Fibroblast of lung (primary cell): Measurements from ENCODE around the gene ELMOD1. TPM values are rescaled to one million over a fixed set of nuclear protein-coding genes. Genes with fewer than 3 reads are reported as not detected.

Experiments used
- DNase-seq, 2 donors: peaks; one replicate each; pipeline versions ENCODE4 v3.0.0 to v3.0.0-alpha.2; 2010; ENCODE audit warnings: low read depth in 2 of 2
- H2AFZ ChIP-seq: 2 replicates; pipeline ENCODE4 v1.5.1; 2012; ENCODE audit warnings: low read length, control low read depth, inconsistent platforms
- H3K27ac ChIP-seq: 2 replicates; pipeline ENCODE4 v1.5.1; 2011; ENCODE audit warnings: low read length, control low read depth; ENCODE audit not compliant: insufficient read depth
- H3K27me3 ChIP-seq: 2 replicates; pipeline ENCODE4 v1.5.1; 2011; ENCODE audit warnings: mild to moderate bottlenecking, low read length; ENCODE audit not compliant: control insufficient read depth, insufficient read depth
- H3K36me3 ChIP-seq: 2 replicates; pipeline ENCODE4 v1.5.1; 2011; ENCODE audit warnings: low read length; ENCODE audit not compliant: control insufficient read depth, insufficient read depth
- H3K4me1 ChIP-seq: 2 replicates; pipeline ENCODE4 v1.5.1; 2011; ENCODE audit warnings: low read length; ENCODE audit not compliant: control insufficient read depth, insufficient read depth; ENCODE audit errors: extremely low read depth
- H3K4me2 ChIP-seq: 2 replicates; pipeline ENCODE4 v1.5.1; 2011; ENCODE audit warnings: low read length, control low read depth; ENCODE audit not compliant: insufficient read depth; ENCODE audit errors: extremely low read depth
- H3K4me3 ChIP-seq, 4 experiments: fragments of 200-600 bp in 1 of 4; sonication (generic) in 1 of 4; replicated peaks in 1 of 4; 2 replicates each; pipeline ENCODE4 v1.5.1; 2011 to 2016; ENCODE audit warnings: low read length in 4 of 4, low read depth in 3 of 4, mild to moderate bottlenecking in 3 of 4, control low read depth in 2 of 4, inconsistent platforms in 1 of 4, mixed read lengths in 1 of 4; ENCODE audit not compliant: insufficient read depth in 1 of 4; ENCODE audit errors: control extremely low read depth in 1 of 4
- H3K79me2 ChIP-seq: 2 replicates; pipeline ENCODE4 v1.5.1; 2012; ENCODE audit warnings: mild to moderate bottlenecking, low read length, inconsistent platforms; ENCODE audit not compliant: control insufficient read depth, insufficient read depth
- H3K9ac ChIP-seq: 2 replicates; pipeline ENCODE4 v1.5.1; 2011; ENCODE audit warnings: mild to moderate bottlenecking, low read length, control low read depth; ENCODE audit not compliant: insufficient read depth
- H3K9me3 ChIP-seq: 2 replicates; pipeline ENCODE4 v1.5.1; 2012; ENCODE audit warnings: low read depth, low read length; ENCODE audit not compliant: control insufficient read depth, insufficient read depth
- H4K20me1 ChIP-seq: 2 replicates; pipeline ENCODE4 v1.5.1; 2011; ENCODE audit warnings: low read length; ENCODE audit not compliant: control insufficient read depth, insufficient read depth; ENCODE audit errors: extremely low read depth
- EZH2 ChIP-seq: IDR thresholded peaks from 2 replicates; pipeline ENCODE4 v1.5.1; 2012; ENCODE audit warnings: low read length, control low read depth, mild to moderate bottlenecking; ENCODE audit errors: missing control alignments
- polyA plus RNA-seq, 2 donors: library from polyadenylated mRNA; depleted of rRNA in 1 of 2; stranded (reverse) in 1 of 2; unstranded in 1 of 2; fragments of >200 nt; gene quantifications; 2 replicates each; pipeline ENCODE4 v1.2.1, GENCODE V29; 2011 to 2012; ENCODE audit warnings: missing spikeins in 1 of 2
- total RNA-seq: library from RNA; depleted of rRNA; stranded (reverse); fragments of >200 nt; gene quantifications from 2 replicates; pipeline ENCODE4 v1.2.1, GENCODE V29; 2014
- TF ChIP-seq, protein P1 (sequence below), 2 donors: IDR thresholded peaks in 1 of 2; conservative IDR thresholded peaks in 1 of 2; 1 replicate in 1 of 2; 2 replicates in 1 of 2; pipeline ENCODE4 v1.5.1; 2011 to 2012; ENCODE audit warnings: low read length in 2 of 2, control low read depth in 1 of 2, inconsistent platforms in 1 of 2, low read depth in 1 of 2, mild to moderate bottlenecking in 1 of 2

ELMOD1 gene
- total and polyA plus RNA-seq, 2 donors (not counting 1 experiment from before 2014, with no cell fraction given), result 0.17 to 0.91 TPM

- Histone ChIP-seq H3K4me2 (no peak overlapping the region), H4K20me1 (no peaks in the 10 kb centered on the region), H3K27ac (no peak overlapping the region), H3K9me3 (no peaks in the 10 kb centered on the region), H3K4me1 (no peaks in the 10 kb centered on the region), H3K36me3 (no peaks in the 10 kb centered on the region), H3K9ac (no peak overlapping the region), H3K79me2 (no peaks in the 10 kb centered on the region), H3K4me3 (no peak overlapping the region), H3K27me3 (no peaks in the 10 kb centered on the region), H2AFZ (no peak overlapping the region)
- no peak for DNase-seq
- TF ChIP-seq, protein P1, sequence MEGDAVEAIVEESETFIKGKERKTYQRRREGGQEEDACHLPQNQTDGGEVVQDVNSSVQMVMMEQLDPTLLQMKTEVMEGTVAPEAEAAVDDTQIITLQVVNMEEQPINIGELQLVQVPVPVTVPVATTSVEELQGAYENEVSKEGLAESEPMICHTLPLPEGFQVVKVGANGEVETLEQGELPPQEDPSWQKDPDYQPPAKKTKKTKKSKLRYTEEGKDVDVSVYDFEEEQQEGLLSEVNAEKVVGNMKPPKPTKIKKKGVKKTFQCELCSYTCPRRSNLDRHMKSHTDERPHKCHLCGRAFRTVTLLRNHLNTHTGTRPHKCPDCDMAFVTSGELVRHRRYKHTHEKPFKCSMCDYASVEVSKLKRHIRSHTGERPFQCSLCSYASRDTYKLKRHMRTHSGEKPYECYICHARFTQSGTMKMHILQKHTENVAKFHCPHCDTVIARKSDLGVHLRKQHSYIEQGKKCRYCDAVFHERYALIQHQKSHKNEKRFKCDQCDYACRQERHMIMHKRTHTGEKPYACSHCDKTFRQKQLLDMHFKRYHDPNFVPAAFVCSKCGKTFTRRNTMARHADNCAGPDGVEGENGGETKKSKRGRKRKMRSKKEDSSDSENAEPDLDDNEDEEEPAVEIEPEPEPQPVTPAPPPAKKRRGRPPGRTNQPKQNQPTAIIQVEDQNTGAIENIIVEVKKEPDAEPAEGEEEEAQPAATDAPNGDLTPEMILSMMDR (conservative IDR thresholded peaks at IDR 0.05 in 1 of 2, IDR thresholded peaks at IDR 0.05 in 1 of 2; ENCODE audit: low read depth in 1 of 2, low read length in 2 of 2), result no peak
- TF ChIP-seq EZH2, result no peak
Measured at GRCh38 chr11:107666911-107667613, 76.1 kb downstream of the ELMOD1 start.

GRCh38 chr11:107669191-107669740, 78.3 kb downstream of the ELMOD1 start:
- H3K27me3 ChIP-seq, result no peaks in the 10 kb centered on the region
- H2AFZ ChIP-seq, result no peak overlapping the region
- H3K27ac ChIP-seq, result no peak overlapping the region
- H3K79me2 ChIP-seq, result no peaks in the 10 kb centered on the region
- H3K9me3 ChIP-seq, result no peaks in the 10 kb centered on the region
- H3K4me1 ChIP-seq, result no peaks in the 10 kb centered on the region
- H3K9ac ChIP-seq, result no peak overlapping the region
- H4K20me1 ChIP-seq, result no peaks in the 10 kb centered on the region
- no peak overlapping the region for H3K4me2 ChIP-seq
- TF ChIP-seq, protein P1 (conservative IDR thresholded peaks at IDR 0.05 in 1 of 2, IDR thresholded peaks at IDR 0.05 in 1 of 2; ENCODE audit: low read depth in 1 of 2, low read length in 2 of 2), result no peak
- no peak for TF ChIP-seq EZH2
- H3K36me3 ChIP-seq, result no peaks in the 10 kb centered on the region
- no peak overlapping the region for H3K4me3 ChIP-seq
- DNase-seq, result peak in 1 of 2 donors; percentile 28

DNA sequence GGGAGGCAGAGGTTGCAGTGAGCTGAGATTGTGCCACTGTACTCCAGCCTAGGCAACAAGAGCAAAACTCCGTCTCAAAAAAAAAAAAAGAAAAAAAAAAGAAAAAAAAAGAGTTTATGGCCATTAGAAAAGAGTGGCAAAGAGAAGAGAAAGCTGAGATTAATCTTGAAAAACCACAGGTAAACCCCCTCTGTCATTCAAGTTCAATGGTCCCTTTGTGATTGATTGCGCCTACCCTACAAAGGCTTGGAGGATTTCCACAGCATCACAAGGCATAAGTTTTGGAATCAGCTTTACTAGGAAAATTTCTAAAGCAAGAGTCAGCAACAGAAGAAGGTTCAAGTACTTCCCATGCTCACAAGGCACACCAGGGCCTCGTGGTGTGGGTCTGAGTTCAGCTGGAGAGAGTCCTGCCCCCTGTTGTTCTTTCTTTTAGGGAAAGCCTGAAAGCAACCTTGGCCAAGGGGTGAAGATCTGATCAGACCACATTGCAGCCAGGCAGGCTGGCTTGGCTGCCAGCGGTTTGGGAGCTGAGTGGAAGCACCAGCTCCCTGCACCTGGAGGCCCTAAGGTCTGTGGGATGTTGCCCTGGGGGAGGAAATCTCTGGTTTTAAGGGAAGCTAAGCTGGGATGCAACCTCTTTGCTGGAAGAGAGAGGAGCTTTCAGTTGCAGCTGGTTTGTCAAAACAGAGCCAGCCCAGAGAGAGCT, 79.1 kb downstream of the ELMOD1 start:
- no peak for DNase-seq
- no peaks in the 10 kb centered on the region for H3K36me3 ChIP-seq
- no peaks in the 10 kb centered on the region for H3K9me3 ChIP-seq
- no peak overlapping the region for H3K27ac ChIP-seq
- H3K4me1 ChIP-seq, result no peaks in the 10 kb centered on the region
- H3K9ac ChIP-seq, result no peak overlapping the region
- no peaks in the 10 kb centered on the region for H3K79me2 ChIP-seq
- TF ChIP-seq EZH2, result no peak
- TF ChIP-seq, protein P1 (conservative IDR thresholded peaks at IDR 0.05 in 1 of 2, IDR thresholded peaks at IDR 0.05 in 1 of 2; ENCODE audit: low read depth in 1 of 2, low read length in 2 of 2), result no peak
- no peak overlapping the region for H2AFZ ChIP-seq
- no peaks in the 10 kb centered on the region for H4K20me1 ChIP-seq
- no peaks in the 10 kb centered on the region for H3K27me3 ChIP-seq
- no peak overlapping the region for H3K4me2 ChIP-seq
- H3K4me3 ChIP-seq, result no peak overlapping the region
